GF-D8 (cell line): ENCODE measurements around the gene ZNF784.

Experiments used
- DNase-seq: peaks from one replicate; lab custom pipeline; 2025; lab: John Stamatoyannopoulos, UW

Gene ZNF784

GRCh38 chr19:55620410-55621204 is 3.8 kb downstream of the ZNF784 start:
- DNase-seq: peak; percentile 78

DNA sequence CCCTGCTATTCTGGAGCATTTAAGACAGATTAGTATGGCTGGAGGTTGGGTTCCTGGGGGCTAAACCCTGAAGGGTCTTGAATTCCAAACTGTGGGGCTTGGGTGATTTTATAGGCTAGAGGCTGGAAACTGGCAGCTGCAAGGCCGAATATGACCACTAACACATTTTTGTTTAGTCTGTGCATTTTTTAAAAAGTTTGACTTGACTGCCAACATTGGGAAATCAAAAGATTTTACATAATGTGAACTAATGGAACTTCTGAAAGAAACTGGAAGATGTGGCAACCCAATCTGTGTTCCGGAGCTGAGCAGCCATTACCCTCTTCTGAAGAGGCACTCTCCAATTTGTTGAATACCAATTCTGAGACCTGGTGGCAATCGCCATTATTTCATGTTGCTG is 5.1 kb downstream of the ZNF784 start:
- DNase-seq: no peak

GRCh38 chr19:55618426-55618825 is 5.9 kb downstream of the ZNF784 start:
- no peak for DNase-seq

- no peak for DNase-seq
Observed at GRCh38 chr19:55617426-55617825, 6.9 kb downstream of the ZNF784 start.

DNA sequence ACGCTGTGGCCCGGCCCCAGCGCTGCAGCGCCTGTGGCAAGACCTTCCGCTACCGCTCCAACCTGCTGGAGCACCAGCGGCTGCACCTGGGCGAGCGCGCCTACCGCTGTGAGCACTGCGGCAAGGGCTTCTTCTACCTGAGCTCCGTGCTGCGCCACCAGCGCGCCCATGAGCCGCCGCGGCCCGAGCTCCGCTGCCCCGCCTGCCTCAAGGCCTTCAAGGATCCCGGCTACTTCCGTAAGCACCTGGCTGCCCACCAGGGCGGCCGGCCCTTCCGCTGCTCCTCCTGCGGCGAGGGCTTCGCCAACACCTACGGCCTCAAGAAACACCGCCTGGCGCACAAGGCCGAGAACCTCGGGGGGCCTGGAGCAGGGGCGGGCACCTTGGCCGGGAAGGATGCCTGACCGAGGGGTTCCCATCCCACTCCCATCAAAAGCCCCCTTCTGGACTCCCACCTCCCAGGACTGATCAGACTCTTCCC is 7.9 kb downstream of the ZNF784 start:
- DNase-seq: no peak

DNA sequence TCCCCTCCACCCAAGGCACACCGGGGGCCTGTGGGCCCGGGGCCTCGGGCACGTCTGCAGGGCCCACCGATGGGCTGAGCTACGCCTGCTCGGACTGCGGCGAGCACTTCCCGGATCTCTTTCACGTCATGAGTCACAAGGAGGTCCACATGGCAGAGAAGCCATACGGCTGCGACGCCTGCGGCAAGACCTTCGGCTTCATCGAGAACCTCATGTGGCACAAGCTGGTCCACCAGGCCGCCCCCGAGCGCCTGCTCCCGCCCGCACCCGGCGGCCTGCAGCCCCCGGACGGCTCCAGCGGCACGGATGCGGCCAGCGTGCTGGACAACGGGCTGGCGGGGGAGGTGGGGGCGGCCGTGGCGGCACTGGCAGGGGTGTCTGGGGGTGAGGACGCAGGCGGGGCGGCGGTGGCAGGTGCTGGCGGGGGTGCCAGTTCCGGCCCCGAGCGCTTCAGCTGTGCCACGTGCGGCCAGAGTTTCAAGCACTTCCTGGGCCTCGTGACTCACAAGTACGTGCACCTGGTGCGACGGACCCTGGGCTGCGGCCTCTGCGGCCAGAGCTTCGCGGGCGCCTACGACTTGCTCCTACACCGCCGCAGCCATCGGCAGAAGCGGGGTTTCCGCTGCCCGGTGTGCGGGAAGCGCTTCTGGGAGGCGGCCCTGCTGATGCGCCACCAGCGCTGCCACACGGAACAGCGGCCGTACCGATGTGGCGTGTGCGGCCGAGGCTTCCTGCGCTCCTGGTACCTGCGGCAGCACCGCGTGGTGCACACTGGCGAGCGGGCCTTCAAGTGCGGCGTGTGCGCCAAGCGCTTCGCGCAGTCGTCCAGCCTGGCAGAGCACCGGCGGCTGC is 8.6 kb downstream of the ZNF784 start:
- DNase-seq: no peak

DNA sequence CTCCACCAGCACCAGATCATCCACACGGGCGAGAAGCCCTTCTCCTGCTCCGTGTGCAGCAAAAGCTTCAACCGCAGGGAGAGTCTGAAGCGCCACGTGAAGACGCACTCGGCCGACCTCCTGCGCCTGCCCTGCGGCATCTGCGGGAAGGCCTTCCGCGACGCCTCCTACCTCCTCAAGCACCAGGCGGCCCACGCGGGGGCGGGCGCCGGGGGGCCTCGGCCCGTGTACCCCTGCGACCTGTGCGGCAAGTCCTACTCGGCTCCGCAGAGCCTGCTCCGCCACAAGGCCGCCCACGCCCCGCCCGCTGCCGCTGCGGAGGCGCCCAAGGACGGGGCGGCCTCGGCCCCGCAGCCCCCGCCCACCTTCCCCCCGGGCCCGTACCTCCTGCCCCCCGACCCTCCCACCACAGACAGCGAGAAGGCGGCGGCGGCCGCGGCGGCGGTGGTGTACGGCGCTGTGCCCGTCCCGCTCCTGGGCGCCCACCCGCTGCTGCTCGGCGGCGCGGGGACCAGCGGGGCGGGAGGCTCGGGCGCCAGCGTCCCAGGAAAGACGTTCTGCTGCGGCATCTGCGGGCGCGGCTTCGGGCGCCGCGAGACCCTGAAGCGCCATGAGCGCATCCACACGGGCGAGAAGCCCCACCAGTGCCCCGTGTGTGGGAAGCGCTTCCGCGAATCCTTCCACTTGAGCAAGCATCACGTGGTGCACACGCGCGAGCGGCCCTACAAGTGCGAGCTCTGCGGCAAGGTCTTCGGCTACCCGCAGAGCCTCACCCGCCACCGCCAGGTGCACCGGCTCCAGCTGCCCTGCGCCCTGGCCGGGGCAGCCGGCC is 9.4 kb downstream of the ZNF784 start:
- no peak for DNase-seq

DNA sequence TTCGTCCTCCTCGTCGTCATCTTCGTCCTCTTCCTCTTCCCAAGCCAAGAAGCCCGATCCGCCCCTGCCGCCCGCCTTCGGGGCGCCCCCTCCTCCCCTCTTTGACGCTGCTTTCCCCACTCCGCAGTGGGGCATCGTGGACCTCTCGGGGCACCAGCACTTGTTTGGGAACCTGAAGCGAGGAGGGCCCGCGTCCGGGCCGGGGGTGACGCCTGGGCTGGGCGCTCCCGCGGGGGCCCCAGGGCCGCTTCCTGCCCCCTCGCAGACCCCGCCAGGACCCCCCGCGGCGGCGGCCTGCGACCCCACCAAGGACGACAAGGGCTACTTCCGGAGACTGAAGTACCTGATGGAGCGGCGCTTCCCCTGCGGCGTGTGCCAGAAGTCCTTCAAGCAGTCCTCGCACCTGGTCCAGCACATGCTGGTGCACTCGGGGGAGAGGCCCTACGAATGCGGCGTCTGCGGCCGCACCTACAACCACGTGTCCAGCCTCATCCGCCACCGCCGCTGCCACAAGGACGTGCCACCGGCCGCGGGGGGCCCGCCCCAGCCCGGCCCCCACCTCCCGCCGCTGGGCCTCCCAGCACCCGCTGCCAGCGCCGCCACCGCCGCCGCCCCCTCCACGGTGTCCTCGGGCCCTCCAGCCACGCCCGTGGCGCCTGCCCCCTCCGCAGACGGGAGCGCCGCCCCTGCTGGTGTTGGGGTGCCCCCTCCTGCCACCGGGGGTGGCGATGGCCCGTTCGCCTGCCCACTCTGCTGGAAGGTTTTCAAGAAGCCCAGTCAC is 10.2 kb downstream of the ZNF784 start:
- DNase-seq: no peak

DNA sequence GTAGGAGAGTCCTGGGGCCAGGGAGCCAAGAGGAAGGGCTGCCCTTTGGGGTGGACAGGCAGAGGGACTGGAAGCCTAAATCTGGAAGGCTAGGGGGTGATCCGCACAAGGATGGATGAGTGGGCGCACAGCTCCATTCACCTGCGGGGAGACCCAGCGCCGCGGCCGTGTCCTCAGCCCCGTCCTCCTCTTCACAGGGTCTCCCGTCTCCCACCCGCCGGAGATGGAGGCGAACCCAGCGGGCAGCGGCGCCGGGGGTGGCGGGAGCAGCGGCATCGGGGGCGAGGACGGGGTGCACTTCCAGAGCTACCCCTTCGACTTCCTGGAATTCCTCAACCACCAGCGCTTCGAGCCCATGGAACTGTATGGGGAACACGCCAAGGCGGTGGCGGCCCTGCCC is 11.0 kb downstream of the ZNF784 start:
- DNase-seq: no peak

DNA sequence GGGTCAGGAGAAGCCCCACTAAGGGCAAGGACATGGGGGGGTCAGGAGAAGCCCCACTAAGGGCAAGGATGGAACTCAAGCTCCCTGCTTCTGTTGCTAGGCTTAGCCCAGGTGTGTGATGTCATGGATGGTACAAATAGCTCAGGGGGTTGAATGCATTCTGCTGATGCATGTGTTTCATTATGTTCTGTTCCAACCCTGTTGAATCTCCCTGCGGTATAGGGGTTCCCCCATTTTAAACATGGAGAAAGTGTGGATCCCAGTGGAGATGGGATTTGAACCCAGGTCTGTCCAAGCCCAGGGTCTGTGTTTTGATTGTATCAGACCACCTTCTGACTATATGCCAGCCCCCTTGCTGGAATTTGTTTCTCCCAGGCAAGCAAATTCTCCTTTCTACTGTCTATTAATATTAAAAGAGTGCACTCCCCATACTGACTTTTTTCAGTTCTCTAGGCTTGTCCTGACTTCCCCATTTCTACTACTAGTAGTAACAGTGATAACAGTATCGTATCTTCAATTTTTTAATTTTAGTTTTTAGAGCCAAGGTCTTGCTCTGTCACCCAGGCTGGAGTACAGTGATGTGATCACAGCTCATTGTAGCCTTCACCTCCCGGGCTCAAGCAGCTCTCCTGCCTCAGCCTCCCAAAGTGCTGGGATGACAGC is 12.3 kb downstream of the ZNF784 start:
- DNase-seq: no peak

GRCh38 chr19:55611300-55611982 is 12.9 kb downstream of the ZNF784 start:
- no peak for DNase-seq

DNA sequence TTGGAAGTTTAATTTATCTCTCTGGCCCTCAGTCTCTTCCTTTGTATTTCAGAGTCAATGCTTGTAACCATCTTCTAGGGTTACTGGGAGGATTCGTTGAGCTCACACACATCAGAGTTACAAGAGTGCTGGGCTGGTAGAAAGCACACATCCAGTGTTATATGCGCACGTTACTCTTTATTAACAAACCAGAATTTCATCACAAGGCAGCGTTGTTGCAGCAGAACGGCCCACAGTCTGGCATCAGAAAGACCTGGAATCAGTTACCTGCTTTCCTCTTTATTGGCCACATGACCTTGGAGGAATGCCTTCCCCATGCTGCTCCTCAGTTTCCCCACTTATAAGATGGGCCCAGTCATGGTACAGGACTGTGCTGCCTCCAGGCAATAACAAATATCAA is 15.0 kb downstream of the ZNF784 start:
- no peak for DNase-seq

- no peak for DNase-seq
Observed at GRCh38 chr19:55606817-55607216, 17.5 kb downstream of the ZNF784 start.

DNA sequence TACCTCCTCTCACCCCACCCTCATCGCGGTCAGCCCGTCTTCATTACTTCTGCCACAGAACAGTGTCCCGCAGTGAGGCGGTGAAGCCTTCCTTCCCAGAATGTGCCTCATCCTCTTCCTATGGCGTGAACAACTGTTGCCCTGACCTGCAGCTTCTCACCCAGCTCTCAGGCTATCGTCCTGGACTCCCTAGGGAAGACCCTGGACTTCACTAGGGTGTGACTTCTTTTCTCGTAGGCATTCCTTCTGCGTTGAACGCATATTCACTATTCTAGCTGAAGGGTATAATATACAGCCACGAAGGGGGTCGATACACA is 17.9 kb downstream of the ZNF784 start:
- DNase-seq: no peak

GRCh38 chr19:55605637-55606470 is 18.5 kb downstream of the ZNF784 start, which contains the start of gene ZNF865:
Gene ZNF865 (plus strand): TSS chr19:55605647. CDS start chr19:55613619, 7,972 bp downstream.
- peak; percentile 47 for DNase-seq

DNA sequence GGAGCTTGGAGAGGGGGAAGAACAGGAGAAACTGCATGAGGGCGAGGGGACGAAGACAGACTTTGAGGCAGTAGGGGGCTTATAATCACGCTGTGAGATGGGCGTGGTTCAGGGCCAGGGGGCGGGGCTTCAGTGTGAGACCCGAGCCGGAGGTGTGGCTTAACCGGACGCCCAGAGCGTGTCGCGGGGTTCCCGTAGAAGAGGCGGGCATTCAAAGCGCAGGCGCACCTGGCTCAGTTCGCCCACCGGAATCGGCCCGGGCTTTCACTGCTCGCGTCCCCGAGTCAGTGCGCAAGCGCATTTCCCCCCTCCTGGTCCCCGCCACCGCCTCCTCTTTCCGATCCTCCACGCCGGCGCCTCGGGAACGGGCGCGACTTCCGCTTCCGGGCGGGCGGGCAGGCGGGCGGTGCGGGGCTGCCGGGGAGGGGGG is 19.1 kb downstream of the ZNF784 start:
- DNase-seq: peak; percentile 91

GRCh38 chr19:55603581-55604292 is 20.6 kb downstream of the ZNF784 start:
- no peak for DNase-seq

DNA sequence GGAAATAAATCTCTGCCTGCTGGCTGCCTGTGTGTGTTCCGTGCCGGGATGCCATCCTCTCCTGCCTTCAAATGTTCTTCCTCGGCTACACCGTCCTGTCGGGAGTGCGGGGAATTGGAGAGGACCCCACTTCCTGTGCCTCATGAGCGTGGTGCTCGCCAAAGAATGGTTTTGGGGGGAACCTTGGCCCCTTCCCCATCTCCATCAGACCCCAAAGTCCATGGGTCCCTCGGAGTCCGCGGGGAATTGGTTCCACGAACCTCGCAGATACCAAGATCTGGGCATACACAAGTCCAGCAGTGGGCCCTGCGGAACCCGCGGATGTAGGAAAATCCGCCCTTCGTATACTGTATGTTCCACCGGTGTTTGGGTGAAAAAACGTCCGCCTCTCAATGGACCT is 21.3 kb downstream of the ZNF784 start:
- no peak for DNase-seq
